D721Med (cell line): ENCODE measurements around the gene SGIP1.

Experiments used
- DNase-seq: peaks from one replicate; pipeline ENCODE4 v3.0.0; 2011; ENCODE audit warnings: low spot score; ENCODE audit not compliant: insufficient read length
- FAIRE-seq: peaks from 2 replicates; lab custom pipeline; 2011; peaks lifted over from hg19 to GRCh38; lab: Jason Lieb, UNC
- CTCF ChIP-seq: IDR thresholded peaks from 2 replicates; pipeline ENCODE4 v1.5.1; 2012; ENCODE audit warnings: mild to moderate bottlenecking, control low read depth; ENCODE audit not compliant: insufficient read depth; ENCODE audit errors: missing control alignments

The SGIP1 gene

GRCh38 chr1:66654643-66655042 lies 120.7 kb downstream of the SGIP1 start:
- no peak for FAIRE-seq
- TF ChIP-seq CTCF = no peak
- DNase-seq = no peak

- no peak for TF ChIP-seq CTCF
- no peak for DNase-seq
- no peak for FAIRE-seq
These were observed 137.5 kb downstream of the SGIP1 start for GRCh38 chr1:66671455-66671854.

- no peak for TF ChIP-seq CTCF
- no peak for FAIRE-seq
- DNase-seq = no peak
These were observed 142.8 kb downstream of the SGIP1 start for GRCh38 chr1:66676613-66677298.

GRCh38 chr1:66678146-66678545 lies 144.2 kb downstream of the SGIP1 start:
- no peak for TF ChIP-seq CTCF
- no peak for FAIRE-seq
- DNase-seq = no peak

- DNase-seq = no peak
- no peak for TF ChIP-seq CTCF
- FAIRE-seq = no peak
These were observed 145.2 kb downstream of the SGIP1 start for GRCh38 chr1:66679140-66679539.

- FAIRE-seq (no peak), DNase-seq (no peak)
These were observed 147.7 kb downstream of the SGIP1 start for GRCh38 chr1:66681686-66682085.

More at GRCh38 chr1:66681686-66682085, 147.7 kb downstream of the SGIP1 start:
- TF ChIP-seq CTCF = no peak
